ENCODE measurements around the gene GAL3ST2.

GRCh38 chr2:241844831-241845578 is 68.4 kb downstream of the GAL3ST2 start:
- no peak for TF ChIP-seq CTCF (conservative IDR thresholded peaks at IDR 0.05; ENCODE audit: low read depth, low read length)
- no peak for TF ChIP-seq EZH2 (IDR thresholded peaks at IDR 0.05; ENCODE audit: low read length, unreplicated experiment)

Measured in PC-3 (cell line).